A549 (cell line): Measurements from ENCODE around the gene EFNA5. TPM values are rescaled to one million over a fixed set of nuclear protein-coding genes. Genes with fewer than 3 reads are reported as not detected.

Source experiments
- ATAC-seq, 2 experiments: fragments of 200-7000 bp in 1 of 2; fragments of >200 bp in 1 of 2; cut with Nextera tagmentation in 1 of 2; cut with Tn5 transposase in 1 of 2; 3 replicates each; pipeline versions ENCODE4 v1.8.0 to v1.9.1; 2018 to 2020; ENCODE audit warnings: mild to moderate bottlenecking in 1 of 2, moderate library complexity in 1 of 2
- CTCF ChIA-PET: fragments of 300-600 bp; sonication (Branson Sonifier 250); formaldehyde crosslinking; extraction: SDS; loops from one replicate; lab custom pipeline; 2021; ENCODE audit warnings: antibody characterized with exemption, inconsistent platforms; lab: Yijun Ruan, JAX
- POLR2A ChIA-PET: fragments of 350-600 bp; formaldehyde crosslinking; extraction: SDS; loops from one replicate; lab custom pipeline; 2021; ENCODE audit warnings: antibody characterized with exemption, inconsistent platforms; lab: Yijun Ruan, JAX
- DNase-seq, 2 experiments: peaks; one replicate each; pipeline versions ENCODE4 v3.0.0 to v3.0.0-alpha.2; 2011 to 2016; ENCODE audit warnings: low read depth in 1 of 2, low spot score in 1 of 2
- FAIRE-seq: peaks from 2 replicates; lab custom pipeline; 2011; peaks lifted over from hg19 to GRCh38; lab: Jason Lieb, UNC
- H3K27ac ChIP-seq, 2 experiments: fragments of >200 bp; sonication (Bioruptor Twin); formaldehyde crosslinking; 3 replicates each; pipeline ENCODE4 v1.5.1; 2016 to 2017
- H3K4me1 ChIP-seq: fragments of >200 bp; sonication (Bioruptor Twin); formaldehyde crosslinking; 3 replicates; pipeline ENCODE4 v1.6.1; 2016
- H3K4me2 ChIP-seq: fragments of >200 bp; sonication (Bioruptor Twin); formaldehyde crosslinking; 3 replicates; pipeline ENCODE4 v1.6.1; 2016
- H3K4me3 ChIP-seq: fragments of >200 bp; sonication (Bioruptor Twin); formaldehyde crosslinking; 3 replicates; pipeline ENCODE4 v1.5.1; 2016
- H3K9me3 ChIP-seq: fragments of >200 bp; sonication (Bioruptor Twin); formaldehyde crosslinking; 3 replicates; pipeline ENCODE4 v1.6.1; 2016
- BCL3 ChIP-seq: fragments of >200 bp; sonication (Bioruptor Twin); formaldehyde crosslinking; IDR thresholded peaks from 3 replicates; pipeline ENCODE4 v1.6.1; 2016
- CEBPB ChIP-seq, 2 experiments: fragments of >200 bp in 1 of 2; sonication (Bioruptor Twin) in 1 of 2; formaldehyde crosslinking in 1 of 2; IDR thresholded peaks; 2 replicates each; pipeline ENCODE4 v1.6.1; 2012 to 2016
- EHF ChIP-seq: fragments of 250-450 bp; sonication (Bioruptor Pico); IDR thresholded peaks from 2 replicates; pipeline ENCODE4 v1.5.0; 2020; ENCODE audit warnings: mild to moderate bottlenecking
- EP300 ChIP-seq, 2 experiments: fragments of >200 bp; sonication (Bioruptor Twin); formaldehyde crosslinking; IDR thresholded peaks; 2 replicates in 1 of 2; 3 replicates in 1 of 2; pipeline ENCODE4 v1.6.1; 2016 to 2017
- FOSL2 ChIP-seq, 2 experiments: fragments of 450-650 bp in 1 of 2; fragments of >200 bp in 1 of 2; sonication (Bioruptor Twin) in 1 of 2; formaldehyde crosslinking; IDR thresholded peaks; 2 replicates each; pipeline versions ENCODE4 v1.5.0 to v1.6.1; 2016 to 2020; ENCODE audit warnings: mild to moderate bottlenecking in 1 of 2, moderate library complexity in 1 of 2
- GATA3 ChIP-seq: IDR thresholded peaks from 2 replicates; pipeline ENCODE4 v1.6.1; 2012; ENCODE audit warnings: borderline replicate concordance
- HES2 ChIP-seq: fragments of >200 bp; sonication (Bioruptor Twin); formaldehyde crosslinking; IDR thresholded peaks from 2 replicates; pipeline ENCODE4 v1.6.1; 2016
- HOXA7 ChIP-seq: fragments of 250-450 bp; sonication (Bioruptor Pico); IDR thresholded peaks from 2 replicates; pipeline ENCODE4 v1.5.0; 2020; ENCODE audit warnings: mild to moderate bottlenecking, moderate library complexity
- HOXB5 ChIP-seq: fragments of 250-450 bp; sonication (Bioruptor Pico); IDR thresholded peaks from 2 replicates; pipeline ENCODE4 v1.5.0; 2020; ENCODE audit warnings: mild to moderate bottlenecking, moderate library complexity
- JUN ChIP-seq, 2 experiments: fragments of >200 bp; sonication (Bioruptor Twin); formaldehyde crosslinking; IDR thresholded peaks; 2 replicates in 1 of 2; 3 replicates in 1 of 2; pipeline ENCODE4 v1.6.1; 2016 to 2017
- JUNB ChIP-seq: fragments of >200 bp; sonication (Bioruptor Twin); formaldehyde crosslinking; IDR thresholded peaks from 2 replicates; pipeline ENCODE4 v1.6.1; 2016
- KDM1A ChIP-seq: fragments of 200-600 bp; sonication (generic); IDR thresholded peaks from 2 replicates; pipeline ENCODE4 v1.6.1; 2016; ENCODE audit warnings: low read depth, mild to moderate bottlenecking
- MAFK ChIP-seq: fragments of 450-650 bp; IDR thresholded peaks from 2 replicates; pipeline ENCODE4 v1.6.1; 2014; ENCODE audit not compliant: partially characterized antibody
- MAX ChIP-seq: IDR thresholded peaks from 2 replicates; pipeline ENCODE4 v1.6.1; 2012
- MYC ChIP-seq: IDR thresholded peaks from 2 replicates; pipeline ENCODE4 v1.6.1; 2012; ENCODE audit warnings: mild to moderate bottlenecking, inconsistent platforms, low read length, improper control_type of control experiment, borderline replicate concordance
- PBX3 ChIP-seq: IDR thresholded peaks from 2 replicates; pipeline ENCODE4 v1.6.1; 2012
- RAD21 ChIP-seq, 2 experiments: fragments of >200 bp in 1 of 2; sonication (Bioruptor Twin) in 1 of 2; formaldehyde crosslinking in 1 of 2; IDR thresholded peaks in 1 of 2; conservative IDR thresholded peaks in 1 of 2; 2 replicates in 1 of 2; 3 replicates in 1 of 2; pipeline ENCODE4 v1.6.1; 2012 to 2018; ENCODE audit warnings: inconsistent platforms in 1 of 2
- RNF2 ChIP-seq: fragments of 200-600 bp; sonication (generic); IDR thresholded peaks from 2 replicates; pipeline ENCODE4 v1.6.1; 2016; ENCODE audit warnings: low read depth, mild to moderate bottlenecking, antibody characterized with exemption, moderate library complexity, borderline replicate concordance
- SMC3 ChIP-seq: fragments of >200 bp; sonication (Bioruptor Twin); formaldehyde crosslinking; IDR thresholded peaks from 3 replicates; pipeline ENCODE4 v1.6.1; 2018; ENCODE audit warnings: inconsistent platforms
- SREBF2 ChIP-seq: fragments of 450-650 bp; IDR thresholded peaks from 2 replicates; pipeline ENCODE4 v1.6.1; 2014; ENCODE audit warnings: mild to moderate bottlenecking, moderate library complexity
- TP53 ChIP-seq: fragments of 250-450 bp; sonication (Bioruptor Pico); IDR thresholded peaks from 2 replicates; pipeline ENCODE4 v1.5.0; 2021; ENCODE audit warnings: mild to moderate bottlenecking, moderate library complexity
- ZC3H11A ChIP-seq: fragments of 450-650 bp; IDR thresholded peaks from 2 replicates; pipeline ENCODE4 v1.6.1; 2014; ENCODE audit warnings: antibody characterized with exemption, mild to moderate bottlenecking
- ZFP36 ChIP-seq: fragments of 450-650 bp; IDR thresholded peaks from 2 replicates; pipeline ENCODE4 v1.6.1; 2014; ENCODE audit warnings: borderline replicate concordance; ENCODE audit not compliant: partially characterized antibody
- ZSCAN20 ChIP-seq: fragments of 250-450 bp; sonication (Bioruptor Pico); IDR thresholded peaks from 2 replicates; pipeline ENCODE4 v1.8.0; 2022; ENCODE audit warnings: mild to moderate bottlenecking, moderate library complexity
- WGBS: methylation state at CpG from one replicate; pipeline ENCODE4 v1.1.6; 2017; ENCODE audit errors: missing lambda C conversion rate; 5-methylcytosine and 5-hydroxymethylcytosine counted together
- polyA plus RNA-seq, 4 experiments: library from polyadenylated mRNA; depleted of rRNA in 3 of 4; stranded (reverse); fragments of >200 nt; fragmentation: RNase III in 1 of 4; extraction: RNeasy Plus Mini Kit Qiagen cat#74134 plus additional on column Dnase treatment in 1 of 4; gene quantifications; 2 replicates in 3 of 4; 3 replicates in 1 of 4; pipeline ENCODE4 v1.2.3, GENCODE V29; 2011 to 2017

The EFNA5 gene
- polyA plus RNA-seq, 2 of the 4 experiments (the other 2 are of a cell fraction) = 8.5 to 20.7 TPM

GRCh38 chr5:107383414-107383813, 287.3 kb downstream of the EFNA5 start:
- Histone ChIP-seq H3K4me3 (no peak overlapping the region), H3K4me2 (peak overlapping the region; percentile 68), H3K4me1 (peaks cover 93% of the 10 kb centered on the region), H3K27ac (peak overlapping the region; percentile 88 to 92), H3K9me3 (no peaks in the 10 kb centered on the region)
- WGBS = 82% methylated on average over 1 of the region's 1 CpG
- DNase-seq (peak in 1 of 2 experiments; percentile 24), ATAC-seq (no peak), FAIRE-seq (peak; percentile 39)
- peak; percentile 87 to 97 for TF ChIP-seq CEBPB (IDR thresholded peaks at IDR 0.05)
- peak in 1 of 2 experiments; percentile 54; a peak in 1 of 5 replicates for TF ChIP-seq EP300 (IDR thresholded peaks at IDR 0.05)
- TF ChIP-seq HES2 = peak; percentile 82
- TF ChIP-seq RNF2 = no peak
- TF ChIP-seq SMC3 = 0 out of 3 replicates have a peak, but pooled peaks have one; percentile 17
- no peak for TF ChIP-seq SREBF2
- no peak for TF ChIP-seq KDM1A
- peak in 1 of 2 experiments; percentile 26; a peak in 2 of 5 replicates for TF ChIP-seq JUN (IDR thresholded peaks at IDR 0.05)
- TF ChIP-seq BCL3 = 0 out of 3 replicates have a peak, but pooled peaks have one; percentile 23
- no peak for TF ChIP-seq HOXA7 (CRISPR knock-in tag)
- ChIA-PET POLR2A (interaction anchor here (1.6 kb wide), 1 partner anchor 85 kb away, joined by 12 read pairs; no protein-coding TSS in a partner anchor), CTCF (interaction anchor here (0.6 to 2.2 kb wide), 2 partner anchors 189 to 287 kb away, joined by 3 to 11 read pairs; no protein-coding TSS in a partner anchor)

- H3K27ac ChIP-seq = peak overlapping the region; percentile 88 to 92
- WGBS = 1% methylated on average over 13 of the region's 13 CpGs
- ATAC-seq (peak; percentile 91 to 96), DNase-seq (peak; percentile 80 to 95), FAIRE-seq (peak; percentile 99)
- ChIA-PET POLR2A (interaction anchor here (0.5 to 1.4 kb wide), 6 partner anchors 44 to 289 kb away, joined by 3 to 5 read pairs (median 4); no protein-coding TSS in a partner anchor), CTCF (interaction anchor here (0.7 to 2.2 kb wide), 6 partner anchors 14 to 191 kb away, joined by 3 to 11 read pairs (median 3); no protein-coding TSS in a partner anchor)
- H3K4me2 ChIP-seq = peak overlapping the region; percentile 68
- H3K4me3 ChIP-seq = peak overlapping the region; percentile 9; the same call in 1 of the 3 replicates
- no peaks in the 10 kb centered on the region for H3K9me3 ChIP-seq
- TF ChIP-seq HOXB5 (no peak), EP300 (IDR thresholded peaks at IDR 0.05) (peak; percentile 75 to 88; a peak in 3 of 5 replicates), ZFP36 (no peak), HES2 (peak; percentile 57), CEBPB (IDR thresholded peaks at IDR 0.05) (peak; percentile 59 to 87; a peak in 3 of 4 replicates), GATA3 (peak; percentile 95), ZSCAN20 (CRISPR knock-in tag) (0 out of 2 replicates have a peak, but pooled peaks have one; percentile 13), JUNB (peak; percentile 96), TP53 (CRISPR knock-in tag) (no peak), RAD21 (conservative IDR thresholded peaks at IDR 0.05 in 1 of 2, IDR thresholded peaks at IDR 0.05 in 1 of 2) (peak; percentile 39 to 70), EHF (CRISPR knock-in tag) (no peak), MAX (peak; percentile 88), MAFK (peak; percentile 51), ZC3H11A (no peak), BCL3 (peak; percentile 77; the same call in 1 of the 3 replicates), MYC (peak; percentile 27; the same call in 1 of the 2 replicates), SMC3 (peak; percentile 58; the same call in 2 of the 3 replicates), JUN (IDR thresholded peaks at IDR 0.05) (peak; percentile 84 to 92), FOSL2 (IDR thresholded peaks at IDR 0.05) (peak; percentile 97), FOSL2 (CRISPR knock-in tag; IDR thresholded peaks at IDR 0.05) (peak; percentile 98), PBX3 (peak; percentile 81)
- peaks cover 91% of the 10 kb centered on the region for H3K4me1 ChIP-seq
Measured at GRCh38 chr5:107381189-107381856, 289.4 kb downstream of the EFNA5 start.
